IMR-90 (cell line): Measurements from ENCODE around the gene NKAIN2.

Experiments used
- BHLHE40 ChIP-seq: fragments of 150-350 bp; IDR thresholded peaks from 2 replicates; pipeline ENCODE4 v1.6.1; 2016; ENCODE audit warnings: mild to moderate bottlenecking, low read depth, low read length
- CEBPB ChIP-seq: IDR thresholded peaks from 2 replicates; pipeline ENCODE4 v1.6.1; 2012; ENCODE audit warnings: low read depth, low read length, improper control_type of control experiment
- FOS ChIP-seq: fragments of 150-350 bp; IDR thresholded peaks from 2 replicates; pipeline ENCODE4 v1.6.1; 2016; ENCODE audit warnings: low read depth, low read length
- MAFK ChIP-seq: IDR thresholded peaks from 2 replicates; pipeline ENCODE4 v1.6.1; 2012; ENCODE audit warnings: low read depth, low read length, improper control_type of control experiment
- MAZ ChIP-seq: IDR thresholded peaks from 2 replicates; pipeline ENCODE4 v1.6.1; 2012; ENCODE audit warnings: low read depth, mild to moderate bottlenecking, low read length, improper control_type of control experiment, moderate library complexity, borderline replicate concordance
- MXI1 ChIP-seq: IDR thresholded peaks from 2 replicates; pipeline ENCODE4 v1.6.1; 2012; ENCODE audit warnings: low read depth, mild to moderate bottlenecking, low read length, moderate library complexity, borderline replicate concordance
- POLR2A ChIP-seq: IDR thresholded peaks from 2 replicates; pipeline ENCODE4 v1.6.1; 2012; ENCODE audit warnings: mild to moderate bottlenecking, low read depth, low read length
- RCOR1 ChIP-seq: IDR thresholded peaks from 2 replicates; pipeline ENCODE4 v1.6.1; 2012; ENCODE audit warnings: mild to moderate bottlenecking, low read length, improper control_type of control experiment; ENCODE audit not compliant: insufficient replicate concordance
- RFX5 ChIP-seq: IDR thresholded peaks from 2 replicates; pipeline ENCODE4 v1.8.0; 2012; ENCODE audit warnings: low read depth, mild to moderate bottlenecking, low read length, moderate library complexity
- TF ChIP-seq, protein P1 (sequence below): conservative IDR thresholded peaks from 2 replicates; pipeline ENCODE4 v1.5.1; 2012; ENCODE audit warnings: mild to moderate bottlenecking, low read depth, low read length, improper control_type of control experiment
- TF ChIP-seq, protein P2 (sequence below): fragments of 150-350 bp; IDR thresholded peaks from 2 replicates; pipeline ENCODE4 v1.6.1; 2017; ENCODE audit warnings: mild to moderate bottlenecking, antibody characterized with exemption, low read length, low read depth
- TF ChIP-seq, protein P3 (sequence below): fragments of 150-350 bp; IDR thresholded peaks from 2 replicates; pipeline ENCODE4 v1.6.1; 2016; ENCODE audit warnings: low read depth, mild to moderate bottlenecking, low read length, moderate library complexity, borderline replicate concordance

DNA sequence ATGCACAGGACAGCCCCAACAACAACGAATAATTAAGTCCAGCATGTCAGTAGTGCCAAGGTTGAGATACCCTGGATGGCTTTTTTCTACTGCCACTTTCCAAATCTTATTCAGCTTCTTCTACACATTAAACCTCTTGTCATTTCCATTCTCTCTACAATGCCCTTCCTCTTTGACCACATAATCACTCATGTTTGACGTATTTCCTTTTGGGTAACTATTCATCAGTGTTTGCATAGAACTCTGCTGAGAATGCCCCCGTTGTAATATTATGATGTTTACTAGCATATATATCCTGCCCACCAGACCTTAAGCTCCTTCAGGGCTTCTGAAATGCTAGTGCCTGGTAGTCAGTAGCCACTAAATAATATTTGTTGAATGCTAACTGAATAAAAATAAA is 643.3 kb downstream of the NKAIN2 start:
- TF ChIP-seq, protein P1, sequence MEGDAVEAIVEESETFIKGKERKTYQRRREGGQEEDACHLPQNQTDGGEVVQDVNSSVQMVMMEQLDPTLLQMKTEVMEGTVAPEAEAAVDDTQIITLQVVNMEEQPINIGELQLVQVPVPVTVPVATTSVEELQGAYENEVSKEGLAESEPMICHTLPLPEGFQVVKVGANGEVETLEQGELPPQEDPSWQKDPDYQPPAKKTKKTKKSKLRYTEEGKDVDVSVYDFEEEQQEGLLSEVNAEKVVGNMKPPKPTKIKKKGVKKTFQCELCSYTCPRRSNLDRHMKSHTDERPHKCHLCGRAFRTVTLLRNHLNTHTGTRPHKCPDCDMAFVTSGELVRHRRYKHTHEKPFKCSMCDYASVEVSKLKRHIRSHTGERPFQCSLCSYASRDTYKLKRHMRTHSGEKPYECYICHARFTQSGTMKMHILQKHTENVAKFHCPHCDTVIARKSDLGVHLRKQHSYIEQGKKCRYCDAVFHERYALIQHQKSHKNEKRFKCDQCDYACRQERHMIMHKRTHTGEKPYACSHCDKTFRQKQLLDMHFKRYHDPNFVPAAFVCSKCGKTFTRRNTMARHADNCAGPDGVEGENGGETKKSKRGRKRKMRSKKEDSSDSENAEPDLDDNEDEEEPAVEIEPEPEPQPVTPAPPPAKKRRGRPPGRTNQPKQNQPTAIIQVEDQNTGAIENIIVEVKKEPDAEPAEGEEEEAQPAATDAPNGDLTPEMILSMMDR, result no peak
- TF ChIP-seq, protein P2, sequence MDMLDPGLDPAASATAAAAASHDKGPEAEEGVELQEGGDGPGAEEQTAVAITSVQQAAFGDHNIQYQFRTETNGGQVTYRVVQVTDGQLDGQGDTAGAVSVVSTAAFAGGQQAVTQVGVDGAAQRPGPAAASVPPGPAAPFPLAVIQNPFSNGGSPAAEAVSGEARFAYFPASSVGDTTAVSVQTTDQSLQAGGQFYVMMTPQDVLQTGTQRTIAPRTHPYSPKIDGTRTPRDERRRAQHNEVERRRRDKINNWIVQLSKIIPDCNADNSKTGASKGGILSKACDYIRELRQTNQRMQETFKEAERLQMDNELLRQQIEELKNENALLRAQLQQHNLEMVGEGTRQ, result no peak
- TF ChIP-seq POLR2A (no peak), MXI1 (no peak), RFX5 (no peak), MAZ (no peak), CEBPB (no peak), RCOR1 (no peak), MAFK (no peak), FOS (no peak), BHLHE40 (no peak)
- TF ChIP-seq, protein P3, sequence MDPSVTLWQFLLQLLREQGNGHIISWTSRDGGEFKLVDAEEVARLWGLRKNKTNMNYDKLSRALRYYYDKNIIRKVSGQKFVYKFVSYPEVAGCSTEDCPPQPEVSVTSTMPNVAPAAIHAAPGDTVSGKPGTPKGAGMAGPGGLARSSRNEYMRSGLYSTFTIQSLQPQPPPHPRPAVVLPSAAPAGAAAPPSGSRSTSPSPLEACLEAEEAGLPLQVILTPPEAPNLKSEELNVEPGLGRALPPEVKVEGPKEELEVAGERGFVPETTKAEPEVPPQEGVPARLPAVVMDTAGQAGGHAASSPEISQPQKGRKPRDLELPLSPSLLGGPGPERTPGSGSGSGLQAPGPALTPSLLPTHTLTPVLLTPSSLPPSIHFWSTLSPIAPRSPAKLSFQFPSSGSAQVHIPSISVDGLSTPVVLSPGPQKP, result no peak
